ENCODE measurements around the gene OCRL.

Gene OCRL

GRCh38 chrX:129540722-129541184 is 694 bp downstream of the OCRL start:
- Histone ChIP-seq H3K9ac (ENCODE audit: low read length) (no peak overlapping the region), H3K4me3 (ENCODE audit: insufficient read depth, low read length, poor library complexity, severe bottlenecking) (no peak overlapping the region), H3F3A (ENCODE audit: insufficient read depth) (no peaks in the 10 kb centered on the region), H3K9me2 (replicated peaks; ENCODE audit: insufficient read depth, low read length) (no peaks in the 10 kb centered on the region), H4K20me1 (ENCODE audit: low read depth, low read length) (no peaks in the 10 kb centered on the region), H2AFZ (ENCODE audit: low read depth, low read length, severe bottlenecking) (no peak overlapping the region), H3K36me3 (ENCODE audit: low read length) (no peaks in the 10 kb centered on the region), H3K79me2 (ENCODE audit: insufficient read depth, low read length) (no peaks in the 10 kb centered on the region), H3K4me2 (ENCODE audit: low read depth, low read length, poor library complexity, severe bottlenecking) (peak overlapping the region; percentile 31), H3K9me3 (ENCODE audit: insufficient read depth, low read length) (no peaks in the 10 kb centered on the region), H3K27ac (ENCODE audit: low read depth, low read length) (no peak overlapping the region), H3K27me3 (ENCODE audit: low read length) (no peaks in the 10 kb centered on the region)
- no peak for TF ChIP-seq EZH2phosphoT487 (conservative IDR thresholded peaks at IDR 0.05; ENCODE audit: low read length)
- no peak for TF ChIP-seq CTCF (IDR thresholded peaks at IDR 0.05; ENCODE audit: insufficient read depth, low read length, poor library complexity, severe bottlenecking)

GRCh38 chrX:129544780-129545179 is 4.7 kb downstream of the OCRL start:
- Histone ChIP-seq H3K4me3 (ENCODE audit: insufficient read depth, low read length, poor library complexity, severe bottlenecking) (no peak overlapping the region), H3K9me3 (ENCODE audit: insufficient read depth, low read length) (no peaks in the 10 kb centered on the region), H3K4me2 (ENCODE audit: low read depth, low read length, poor library complexity, severe bottlenecking) (no peak overlapping the region), H3K9me2 (replicated peaks; ENCODE audit: insufficient read depth, low read length) (no peaks in the 10 kb centered on the region), H3K36me3 (ENCODE audit: low read length) (no peaks in the 10 kb centered on the region), H4K20me1 (ENCODE audit: low read depth, low read length) (no peaks in the 10 kb centered on the region), H3K27ac (ENCODE audit: low read depth, low read length) (no peak overlapping the region), H3K79me2 (ENCODE audit: insufficient read depth, low read length) (no peaks in the 10 kb centered on the region), H3F3A (ENCODE audit: insufficient read depth) (no peaks in the 10 kb centered on the region), H3K9ac (ENCODE audit: low read length) (no peak overlapping the region), H3K27me3 (ENCODE audit: low read length) (no peaks in the 10 kb centered on the region), H2AFZ (ENCODE audit: low read depth, low read length, severe bottlenecking) (no peak overlapping the region)
- no peak for TF ChIP-seq CTCF (IDR thresholded peaks at IDR 0.05; ENCODE audit: insufficient read depth, low read length, poor library complexity, severe bottlenecking)

- no peaks in the 10 kb centered on the region for H3K79me2 ChIP-seq (ENCODE audit: insufficient read depth, low read length)
- no peaks in the 10 kb centered on the region for H4K20me1 ChIP-seq (ENCODE audit: low read depth, low read length)
- no peak overlapping the region for H3K27ac ChIP-seq (ENCODE audit: low read depth, low read length)
- TF ChIP-seq EZH2phosphoT487 (conservative IDR thresholded peaks at IDR 0.05; ENCODE audit: low read length) (no peak), CTCF (IDR thresholded peaks at IDR 0.05; ENCODE audit: insufficient read depth, low read length, poor library complexity, severe bottlenecking) (no peak)
- H3K4me3 ChIP-seq (ENCODE audit: insufficient read depth, low read length, poor library complexity, severe bottlenecking), result no peak overlapping the region
- no peaks in the 10 kb centered on the region for H3K9me3 ChIP-seq (ENCODE audit: insufficient read depth, low read length)
- H3K36me3 ChIP-seq (ENCODE audit: low read length), result no peaks in the 10 kb centered on the region
- no peak overlapping the region for H2AFZ ChIP-seq (ENCODE audit: low read depth, low read length, severe bottlenecking)
- H3K4me2 ChIP-seq (ENCODE audit: low read depth, low read length, poor library complexity, severe bottlenecking), result no peak overlapping the region
- H3K9ac ChIP-seq (ENCODE audit: low read length), result no peak overlapping the region
- no peaks in the 10 kb centered on the region for H3F3A ChIP-seq (ENCODE audit: insufficient read depth)
- H3K27me3 ChIP-seq (ENCODE audit: low read length), result no peaks in the 10 kb centered on the region
- H3K9me2 ChIP-seq (replicated peaks; ENCODE audit: insufficient read depth, low read length), result no peaks in the 10 kb centered on the region
These were observed 5.3 kb downstream of the OCRL start for GRCh38 chrX:129545408-129545807.
